H9 (cell line): ENCODE results near the gene SENP8. TPM values are rescaled to one million over a fixed set of nuclear protein-coding genes. Genes with fewer than 3 reads are reported as not detected.

Experiments
- DNase-seq: peaks from one replicate; pipeline ENCODE4 v3.0.0-alpha.2; 2017
- H2AFZ ChIP-seq: one replicate; pipeline ENCODE4 v1.6.1; 2013; ENCODE audit warnings: mild to moderate bottlenecking, low read length, control low read depth, moderate library complexity
- H2AK5ac ChIP-seq: 2 replicates; pipeline ENCODE4 v1.6.1; 2013; ENCODE audit warnings: low read length, control low read depth, mixed read lengths; ENCODE audit not compliant: insufficient read length
- H2BK120ac ChIP-seq: one replicate; pipeline ENCODE4 v1.6.1; 2013; ENCODE audit warnings: low read depth, mild to moderate bottlenecking, low read length, control low read depth, inconsistent platforms; ENCODE audit not compliant: poor library complexity, severe bottlenecking
- H2BK12ac ChIP-seq: 2 replicates; pipeline ENCODE4 v1.6.1; 2013; ENCODE audit warnings: low read length, control low read depth, mixed read lengths, low read depth; ENCODE audit not compliant: insufficient read length
- H2BK15ac ChIP-seq: 2 replicates; pipeline ENCODE4 v1.6.1; 2013; ENCODE audit warnings: low read depth, low read length, control low read depth
- H2BK20ac ChIP-seq: one replicate; pipeline ENCODE4 v1.6.1; 2013; ENCODE audit warnings: low read depth, mild to moderate bottlenecking, low read length, control low read depth, inconsistent platforms; ENCODE audit not compliant: poor library complexity, severe bottlenecking
- H2BK5ac ChIP-seq: 2 replicates; pipeline ENCODE4 v1.6.1; 2013; ENCODE audit warnings: low read length, control low read depth, mixed read lengths; ENCODE audit not compliant: insufficient read length
- H3K14ac ChIP-seq: 2 replicates; pipeline ENCODE4 v1.6.1; 2013; ENCODE audit warnings: low read length, control low read depth; ENCODE audit not compliant: insufficient read depth
- H3K18ac ChIP-seq: 2 replicates; pipeline ENCODE4 v1.6.1; 2013; ENCODE audit warnings: low read depth, mild to moderate bottlenecking, mixed read lengths, low read length, control low read depth; ENCODE audit not compliant: insufficient read length
- H3K23ac ChIP-seq: 2 replicates; pipeline ENCODE4 v1.6.1; 2013; ENCODE audit warnings: low read length, control low read depth, mixed read lengths, low read depth; ENCODE audit not compliant: insufficient read length
- H3K23me2 ChIP-seq: 2 replicates; pipeline ENCODE4 v1.6.1; 2013; ENCODE audit warnings: low read depth, mild to moderate bottlenecking, mixed read lengths, low read length, control low read depth; ENCODE audit not compliant: insufficient read length, poor library complexity, severe bottlenecking
- H3K27ac ChIP-seq: 2 replicates; pipeline ENCODE4 v1.5.1; 2013; ENCODE audit warnings: low read length, control low read depth, mixed read lengths, low read depth; ENCODE audit not compliant: insufficient read length
- H3K27me3 ChIP-seq: 2 replicates; pipeline ENCODE4 v1.6.1; 2013; ENCODE audit warnings: low read length, control low read depth, inconsistent platforms; ENCODE audit not compliant: insufficient read depth
- H3K4ac ChIP-seq: 2 replicates; pipeline ENCODE4 v1.6.1; 2013; ENCODE audit warnings: low read depth, mild to moderate bottlenecking, control low read depth, inconsistent platforms, low read length, moderate library complexity
- H3K4me1 ChIP-seq: 2 replicates; pipeline ENCODE4 v1.6.1; 2013; ENCODE audit warnings: low read length, control low read depth, inconsistent platforms; ENCODE audit not compliant: insufficient read depth
- H3K4me2 ChIP-seq: 2 replicates; pipeline ENCODE4 v1.6.1; 2013; ENCODE audit warnings: low read length, control low read depth, mixed read lengths; ENCODE audit not compliant: insufficient read length, insufficient read depth
- H3K56ac ChIP-seq: 2 replicates; pipeline ENCODE4 v1.6.1; 2013; ENCODE audit warnings: low read depth, mild to moderate bottlenecking, mixed read lengths, low read length, control low read depth; ENCODE audit not compliant: insufficient read length
- H3K79me1 ChIP-seq: 2 replicates; pipeline ENCODE4 v1.6.1; 2013; ENCODE audit warnings: low read depth, mild to moderate bottlenecking, moderate library complexity, low read length, control low read depth, inconsistent platforms; ENCODE audit not compliant: insufficient read depth, poor library complexity, severe bottlenecking
- H3K79me2 ChIP-seq: 2 replicates; pipeline ENCODE4 v1.6.1; 2013; ENCODE audit warnings: low read length, control low read depth, inconsistent platforms; ENCODE audit not compliant: insufficient read depth
- H3K9ac ChIP-seq: 2 replicates; pipeline ENCODE4 v1.6.1; 2013; ENCODE audit warnings: low read length, control low read depth, mixed read lengths; ENCODE audit not compliant: insufficient read length; ENCODE audit errors: extremely low read depth
- H3K9me3 ChIP-seq: one replicate; pipeline ENCODE4 v1.6.1; 2013; ENCODE audit warnings: low read depth, low read length, inconsistent platforms; ENCODE audit not compliant: control insufficient read depth
- H3T11ph ChIP-seq: one replicate; pipeline ENCODE4 v1.6.1; 2013; ENCODE audit warnings: mild to moderate bottlenecking, low read length, control low read depth, inconsistent platforms
- H4K20me1 ChIP-seq: one replicate; pipeline ENCODE4 v1.6.1; 2013; ENCODE audit not compliant: control insufficient read depth, insufficient read length, insufficient read depth
- H4K5ac ChIP-seq: 2 replicates; pipeline ENCODE4 v1.6.1; 2013; ENCODE audit warnings: low read depth, mild to moderate bottlenecking, mixed read lengths, low read length, control low read depth; ENCODE audit not compliant: insufficient read length
- H4K8ac ChIP-seq: replicated peaks from 2 replicates; pipeline ENCODE4 v1.6.1; 2013; ENCODE audit warnings: low read length, control low read depth, mixed read lengths, low read depth; ENCODE audit not compliant: insufficient read length
- H4K91ac ChIP-seq: 2 replicates; pipeline ENCODE4 v1.6.1; 2013; ENCODE audit warnings: low read depth, mild to moderate bottlenecking, moderate library complexity, mixed read lengths, low read length, control low read depth; ENCODE audit not compliant: insufficient read length
- H3K27ac Mint-ChIP-seq, 3 experiments: 2 replicates in 2 of 3; 3 replicates in 1 of 3; pipeline ENCODE4 v1.8.0; 2020 to 2021; ENCODE audit warnings: mixed read lengths in 3 of 3, mild to moderate bottlenecking in 1 of 3, moderate library complexity in 1 of 3
- H3K27me3 Mint-ChIP-seq: 2 replicates; pipeline ENCODE4 v1.8.0; 2021; ENCODE audit warnings: low read depth, mild to moderate bottlenecking, moderate library complexity, mixed read lengths
- H3K36me3 Mint-ChIP-seq, 3 experiments: 2 replicates in 2 of 3; 3 replicates in 1 of 3; pipeline ENCODE4 v1.8.0; 2020 to 2021; ENCODE audit warnings: low read depth in 3 of 3, mixed read lengths in 3 of 3; ENCODE audit not compliant: insufficient read depth in 1 of 3
- H3K4me1 Mint-ChIP-seq, 2 experiments: 2 replicates each; pipeline ENCODE4 v1.8.0; 2020; ENCODE audit warnings: mixed read lengths in 2 of 2
- H3K4me3 Mint-ChIP-seq, 2 experiments: 2 replicates in 1 of 2; 3 replicates in 1 of 2; pipeline ENCODE4 v1.8.0; 2020 to 2021; ENCODE audit warnings: mild to moderate bottlenecking in 2 of 2, mixed read lengths in 2 of 2, moderate library complexity in 1 of 2
- H3K9me3 Mint-ChIP-seq, 2 experiments: 2 replicates in 1 of 2; 3 replicates in 1 of 2; pipeline ENCODE4 v1.8.0; 2020; ENCODE audit warnings: mild to moderate bottlenecking in 2 of 2, mixed read lengths in 2 of 2, moderate library complexity in 1 of 2
- CTCF ChIP-seq: fragments of 200-600 bp; sonication (generic); conservative IDR thresholded peaks from 3 replicates; pipeline ENCODE4 v1.8.0; 2021; ENCODE audit warnings: antibody characterized with exemption, mild to moderate bottlenecking
- WGBS: extraction: QIAGEN DNeasy Blood & Tissue Kit; methylation state at CpG from one replicate; pipeline ENCODE4 v1.1.7; 2013; ENCODE audit warnings: missing lambda C conversion rate, low lambda C conversion rate, mixed read lengths; ENCODE audit not compliant: insufficient read length; ENCODE audit errors: extremely low coverage; 5-methylcytosine and 5-hydroxymethylcytosine counted together
- total RNA-seq: library from RNA; stranded (reverse); gene quantifications from 2 replicates; pipeline ENCODE4 v1.2.1, GENCODE V29; 2021

Gene SENP8
- total RNA-seq, 1 experiment from 2014 or later: 4.8 TPM

GRCh38 chr15:72124218-72124617 is 6.0 kb downstream of the SENP8 start:
- no peak overlapping the region for H4K91ac ChIP-seq
- no peak overlapping the region for H2AFZ ChIP-seq
- no peak overlapping the region for H4K5ac ChIP-seq
- H3K27me3 Mint-ChIP-seq: no peaks in the 10 kb centered on the region
- H2BK120ac ChIP-seq: no peak overlapping the region
- no peak overlapping the region for H2BK12ac ChIP-seq
- H3K79me1 ChIP-seq: no peaks in the 10 kb centered on the region
- no peak overlapping the region for H3T11ph ChIP-seq
- H4K8ac ChIP-seq: no peak overlapping the region
- no peak overlapping the region for H3K4me3 Mint-ChIP-seq
- H3K9me3 ChIP-seq: no peaks in the 10 kb centered on the region
- H3K9ac ChIP-seq: no peak overlapping the region
- H3K4me1 ChIP-seq: no peaks in the 10 kb centered on the region; the same call in 1 of the 2 replicates
- H3K4me1 Mint-ChIP-seq: peaks cover 10 to 12% of the 10 kb centered on the region in 2 experiments
- H4K20me1 ChIP-seq: no peaks in the 10 kb centered on the region
- H3K18ac ChIP-seq: no peak overlapping the region
- H2BK15ac ChIP-seq: no peak overlapping the region
- no peak overlapping the region for H2BK20ac ChIP-seq
- H3K14ac ChIP-seq: no peak overlapping the region
- H2BK5ac ChIP-seq: no peak overlapping the region
- H3K27ac ChIP-seq: no peak overlapping the region
- no peak for TF ChIP-seq CTCF
- WGBS: no CpG with 5 or more reads among the region's 1 CpG
- no peak overlapping the region for H3K4ac ChIP-seq
- H3K9me3 Mint-ChIP-seq: no peaks in the 10 kb centered on the region
- no peak overlapping the region for H3K27ac Mint-ChIP-seq
- no peak overlapping the region for H3K23ac ChIP-seq
- no peak for DNase-seq
- no peak overlapping the region for H3K4me2 ChIP-seq
- no peaks in the 10 kb centered on the region for H3K27me3 ChIP-seq
- H3K36me3 Mint-ChIP-seq: no peaks in the 10 kb centered on the region
- no peaks in the 10 kb centered on the region for H3K23me2 ChIP-seq
- no peak overlapping the region for H3K56ac ChIP-seq
- H2AK5ac ChIP-seq: no peak overlapping the region
- H3K79me2 ChIP-seq: 0 out of 2 replicates have a peak, but pooled peaks cover 2% of the 10 kb centered on the region
